Left lung (tissue), 10 donors: ENCODE measurements around the gene AKT2. TPM values are rescaled to one million over a fixed set of nuclear protein-coding genes. Genes with fewer than 3 reads are reported as not detected.

ENCODE experiments used
- ATAC-seq: fragments of 200-7000 bp; cut with Tn5 transposase; one replicate; pipeline ENCODE4 v1.9.1; 2020; ENCODE audit warnings: moderate library complexity
- DNase-seq, 4 donors: peaks; one replicate each; pipeline ENCODE4 v3.0.0-alpha.2; 2013 to 2020
- H3K27ac ChIP-seq, 2 donors: fragments of 200-600 bp; sonication (generic) in 1 of 2; one replicate each; pipeline versions ENCODE4 v1.5.0 to v1.8.0; 2020 to 2021
- H3K27me3 ChIP-seq, 2 donors: fragments of 200-600 bp; sonication (generic) in 1 of 2; one replicate each; pipeline versions ENCODE4 v1.5.0 to v1.8.0; 2020 to 2021
- H3K36me3 ChIP-seq, 2 donors: fragments of 200-600 bp; sonication (generic) in 1 of 2; one replicate each; pipeline versions ENCODE4 v1.5.0 to v1.8.0; 2020 to 2021
- H3K4me1 ChIP-seq, 2 donors: fragments of 200-600 bp; one replicate each; pipeline ENCODE4 v1.8.0; 2021
- H3K4me3 ChIP-seq, 2 donors: fragments of 200-600 bp; sonication (generic) in 1 of 2; one replicate each; pipeline versions ENCODE4 v1.5.0 to v1.8.0; 2020 to 2021; ENCODE audit warnings: mild to moderate bottlenecking in 1 of 2
- H3K9me3 ChIP-seq, 2 donors: fragments of 200-600 bp; sonication (generic) in 1 of 2; one replicate each; pipeline versions ENCODE4 v1.5.0 to v1.8.0; 2020 to 2021
- CTCF ChIP-seq, 2 donors: fragments of 200-600 bp; sonication (generic) in 1 of 2; IDR thresholded peaks; one replicate each; pipeline versions ENCODE4 v1.5.0 to v1.8.0; 2021; ENCODE audit warnings: antibody characterized with exemption in 2 of 2
- intact Hi-C, 2 donors: fragments of 100-400 bp; cut with DNase I; formaldehyde crosslinking; loops; one replicate each; pipeline versions ENCODE4 v1.11.2 to v1.14.2; 2022
- polyA plus RNA-seq, 6 donors: library from polyadenylated mRNA; unstranded; fragments of 120-200 nt; gene quantifications; one replicate each; pipeline ENCODE4 v1.2.1, GENCODE V29; 2013; ENCODE audit not compliant: insufficient read length in 6 of 6
- total RNA-seq, 2 donors: library from RNA; stranded (reverse); fragmentation: NEBNext Ultra II Directional; extraction: Animal tissue kit (Norgen Biotek cat#: 25700); gene quantifications; one replicate each; pipeline ENCODE4 v1.2.1, GENCODE V29; 2021
- donor health status: DM: no; HTN: yes; CAD: no.
- donor health status: DM: no; HTN: no; CAD: no.

AKT2 gene
- total and polyA plus RNA-seq, 8 donors = 102 to 182 (median 163) TPM

- intact Hi-C loops = no loop called here
- H3K27ac ChIP-seq = no peak overlapping the region
- H3K9me3 ChIP-seq = no peaks in the 10 kb centered on the region
- TF ChIP-seq CTCF (IDR thresholded peaks at IDR 0.05) = no peak
- ATAC-seq = no peak
- no peaks in the 10 kb centered on the region for H3K27me3 ChIP-seq
- H3K36me3 ChIP-seq = peaks cover 0 to 100% of the 10 kb centered on the region in 2 donors
- no peak overlapping the region for H3K4me3 ChIP-seq
- H3K4me1 ChIP-seq = peaks cover 0 to 8% of the 10 kb centered on the region in 2 donors
- peak in 1 of 4 donors; percentile 57 for DNase-seq
These were observed 47.4 kb downstream of the AKT2 start for GRCh38 chr19:40237791-40238190.

GRCh38 chr19:40236366-40236765 lies 48.8 kb downstream of the AKT2 start:
- intact Hi-C loops = no loop called here
- no peaks in the 10 kb centered on the region for H3K9me3 ChIP-seq
- peaks cover 4 to 13% of the 10 kb centered on the region in 2 donors for H3K4me1 ChIP-seq
- H3K27me3 ChIP-seq = no peaks in the 10 kb centered on the region
- DNase-seq (peak in 1 of 4 donors; percentile 26), ATAC-seq (no peak)
- no peak for TF ChIP-seq CTCF (IDR thresholded peaks at IDR 0.05)
- no peak overlapping the region for H3K27ac ChIP-seq
- H3K36me3 ChIP-seq = peaks cover 0 to 91% of the 10 kb centered on the region in 2 donors
- no peak overlapping the region for H3K4me3 ChIP-seq

GRCh38 chr19:40236026-40236355 lies 49.2 kb downstream of the AKT2 start:
- no peak overlapping the region for H3K4me3 ChIP-seq
- H3K27ac ChIP-seq = no peak overlapping the region
- H3K4me1 ChIP-seq = peaks cover 4 to 14% of the 10 kb centered on the region in 2 donors
- no peaks in the 10 kb centered on the region for H3K27me3 ChIP-seq
- intact Hi-C loops = no loop called here
- H3K9me3 ChIP-seq = no peaks in the 10 kb centered on the region
- no peak for DNase-seq
- no peak for TF ChIP-seq CTCF (IDR thresholded peaks at IDR 0.05)
- ATAC-seq = no peak
- peaks cover 0 to 87% of the 10 kb centered on the region in 2 donors for H3K36me3 ChIP-seq

GRCh38 chr19:40235238-40236025 lies 49.7 kb downstream of the AKT2 start:
- H3K36me3 ChIP-seq = peaks cover 0 to 81% of the 10 kb centered on the region in 2 donors
- no peak overlapping the region for H3K4me3 ChIP-seq
- H3K9me3 ChIP-seq = no peaks in the 10 kb centered on the region
- DNase-seq = peak in 1 of 4 donors; percentile 71
- no peak for ATAC-seq
- H3K4me1 ChIP-seq = peaks cover 4 to 14% of the 10 kb centered on the region in 2 donors
- H3K27ac ChIP-seq = no peak overlapping the region
- no peak for TF ChIP-seq CTCF (IDR thresholded peaks at IDR 0.05)
- intact Hi-C loops = no loop called here
- H3K27me3 ChIP-seq = no peaks in the 10 kb centered on the region

GRCh38 chr19:40234429-40235237 lies 50.5 kb downstream of the AKT2 start:
- DNase-seq = peak in 1 of 4 donors; percentile 63
- H3K36me3 ChIP-seq = peaks cover 0 to 73% of the 10 kb centered on the region in 2 donors
- no peak overlapping the region for H3K27ac ChIP-seq
- intact Hi-C loops = no loop called here
- no peak for TF ChIP-seq CTCF (IDR thresholded peaks at IDR 0.05)
- no peak for ATAC-seq
- H3K27me3 ChIP-seq = no peaks in the 10 kb centered on the region
- H3K4me3 ChIP-seq = no peak overlapping the region
- H3K4me1 ChIP-seq = peaks cover 4 to 14% of the 10 kb centered on the region in 2 donors
- no peaks in the 10 kb centered on the region for H3K9me3 ChIP-seq
